WTC11 (cell line): ENCODE results near the gene KCNH3. TPM values are rescaled to one million over a fixed set of nuclear protein-coding genes. Genes with fewer than 3 reads are reported as not detected.
"Not testable (repeated sequence)": the region's sequence is repeated elsewhere in the genome, so short reads cannot be mapped to it uniquely, and the experiment has no call there.

Experiments used
- ATAC-seq: fragments of 200-7000 bp; cut with Tn5 transposase; 2 replicates; pipeline ENCODE4 v1.10.0; 2021; ENCODE audit warnings: mild to moderate bottlenecking, moderate library complexity
- CTCF ChIA-PET: fragments of 300-600 bp; sonication (Branson Sonifier 250); formaldehyde crosslinking; loops from one replicate; lab custom pipeline; 2021; ENCODE audit warnings: antibody characterized with exemption; lab: Charles Lee
- POLR2A ChIA-PET: fragments of 350-600 bp; sonication (Branson Sonifier 250); formaldehyde crosslinking; loops from one replicate; lab custom pipeline; 2021; ENCODE audit warnings: antibody characterized with exemption; lab: Charles Lee
- DNase-seq: peaks from one replicate; pipeline ENCODE4 v3.0.0; 2021; ENCODE audit warnings: low spot score
- H3K27ac Mint-ChIP-seq: 2 replicates; pipeline ENCODE4 v1.8.0; 2021; ENCODE audit warnings: mixed read lengths
- H3K27me3 Mint-ChIP-seq: 2 replicates; pipeline ENCODE4 v1.8.0; 2021; ENCODE audit warnings: low read depth, mild to moderate bottlenecking, moderate library complexity, mixed read lengths
- H3K36me3 Mint-ChIP-seq: 2 replicates; pipeline ENCODE4 v1.8.0; 2021; ENCODE audit warnings: mixed read lengths
- H3K4me1 Mint-ChIP-seq: 2 replicates; pipeline ENCODE4 v1.8.0; 2022; ENCODE audit warnings: mixed read lengths
- H3K4me3 Mint-ChIP-seq: 2 replicates; pipeline ENCODE4 v1.8.0; 2021; ENCODE audit warnings: mild to moderate bottlenecking, moderate library complexity, mixed read lengths
- H3K9me3 Mint-ChIP-seq: 2 replicates; pipeline ENCODE4 v1.8.0; 2021; ENCODE audit warnings: mixed read lengths
- CREM ChIP-seq: sonication (generic); formaldehyde crosslinking; IDR thresholded peaks from 2 replicates; pipeline ENCODE4 v1.8.1; 2022; ENCODE audit warnings: mild to moderate bottlenecking, missing genetic modification reagents, moderate library complexity
- E2F1 ChIP-seq: sonication (generic); formaldehyde crosslinking; IDR thresholded peaks from 2 replicates; pipeline ENCODE4 v1.8.0; 2022; ENCODE audit warnings: mild to moderate bottlenecking, missing genetic modification reagents
- E2F5 ChIP-seq: sonication (generic); formaldehyde crosslinking; IDR thresholded peaks from 2 replicates; pipeline ENCODE4 v1.8.1; 2022; ENCODE audit warnings: mild to moderate bottlenecking, moderate library complexity, missing genetic modification reagents
- ELF4 ChIP-seq: sonication (generic); formaldehyde crosslinking; IDR thresholded peaks from 2 replicates; pipeline ENCODE4 v1.8.1; 2022; ENCODE audit warnings: low read depth, mild to moderate bottlenecking, moderate library complexity, missing genetic modification reagents
- MYBL2 ChIP-seq: sonication (generic); formaldehyde crosslinking; IDR thresholded peaks from 2 replicates; pipeline ENCODE4 v1.8.1; 2023; ENCODE audit warnings: mild to moderate bottlenecking, moderate library complexity, missing genetic modification reagents
- NR2C2 ChIP-seq: sonication (generic); formaldehyde crosslinking; IDR thresholded peaks from 2 replicates; pipeline ENCODE4 v1.8.0; 2022; ENCODE audit warnings: mild to moderate bottlenecking, missing genetic modification reagents
- PRDM15 ChIP-seq: sonication (generic); formaldehyde crosslinking; IDR thresholded peaks from 2 replicates; pipeline ENCODE4 v1.8.0; 2022; ENCODE audit warnings: missing genetic modification reagents
- SMAD3 ChIP-seq: sonication (generic); formaldehyde crosslinking; IDR thresholded peaks from 2 replicates; pipeline ENCODE4 v1.8.0; 2022; ENCODE audit warnings: missing genetic modification reagents, mild to moderate bottlenecking, borderline replicate concordance
- SOX15 ChIP-seq: fragments of 250-450 bp; sonication (Bioruptor Pico); IDR thresholded peaks from 2 replicates; pipeline ENCODE4 v1.9.0; 2021; ENCODE audit warnings: mild to moderate bottlenecking
- TEAD4 ChIP-seq: sonication (generic); formaldehyde crosslinking; IDR thresholded peaks from 2 replicates; pipeline ENCODE4 v1.8.0; 2022; ENCODE audit warnings: mild to moderate bottlenecking, missing genetic modification reagents
- ZBTB43 ChIP-seq: sonication (generic); formaldehyde crosslinking; IDR thresholded peaks from 2 replicates; pipeline ENCODE4 v1.8.1; 2023; ENCODE audit warnings: mild to moderate bottlenecking, missing genetic modification reagents
- ZNF121 ChIP-seq: sonication (generic); formaldehyde crosslinking; IDR thresholded peaks from 2 replicates; pipeline ENCODE4 v1.8.0; 2023; ENCODE audit warnings: missing genetic modification reagents
- total RNA-seq: library from RNA; stranded (reverse); gene quantifications from 3 replicates; pipeline ENCODE4 v1.2.3, GENCODE V29; 2021

The KCNH3 gene
- total RNA-seq, 1 experiment from 2014 or later: 0.44 TPM

DNA sequence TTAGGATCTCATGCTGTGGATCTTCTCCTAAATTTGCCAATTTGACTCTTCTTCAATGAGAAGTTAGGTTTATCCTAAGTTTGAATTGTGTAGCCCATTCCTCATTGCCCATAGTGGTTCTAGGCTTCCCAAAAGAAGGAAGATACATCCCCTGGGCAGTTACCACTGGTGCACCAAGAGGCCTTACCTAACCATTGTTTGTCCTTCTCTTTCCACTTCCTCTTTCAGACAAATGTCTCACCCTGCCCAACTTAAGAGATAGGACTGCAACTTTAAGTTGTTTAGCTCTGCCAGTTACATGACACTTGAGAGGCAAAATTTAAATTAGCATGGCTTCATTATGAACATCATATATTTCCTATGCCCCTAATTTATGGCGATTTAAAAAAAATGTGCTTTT, 9.4 kb upstream of the KCNH3 start (continued):
- no peak for TF ChIP-seq NR2C2 (CRISPR knock-in tag)
- no peak for TF ChIP-seq E2F1
- no peak for TF ChIP-seq SOX15 (CRISPR knock-in tag)
- no peak for TF ChIP-seq PRDM15 (CRISPR knock-in tag)

DNA sequence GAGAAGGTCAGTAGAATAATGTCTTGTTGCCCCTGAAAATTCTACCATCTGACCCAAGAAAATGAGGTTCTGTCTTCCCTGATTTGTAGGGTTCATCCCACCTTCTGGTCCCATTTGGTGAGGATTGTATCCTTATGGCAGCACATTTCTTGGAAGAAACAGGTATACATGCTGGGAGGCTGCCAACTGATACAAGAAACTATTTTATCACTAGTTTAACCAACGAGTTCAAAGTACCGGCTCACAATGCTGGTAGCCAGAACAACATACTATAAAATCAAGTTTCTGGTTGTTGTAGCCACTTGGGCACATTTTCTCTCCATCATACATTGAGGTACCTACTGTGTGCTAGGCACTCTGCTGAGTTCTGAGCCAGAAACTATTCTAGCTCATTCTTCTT, 7.1 kb upstream of the KCNH3 start:
- TF ChIP-seq E2F5 (CRISPR knock-in tag) (no peak), CREM (CRISPR knock-in tag) (no peak), TEAD4 (CRISPR knock-in tag) (no peak)
- Mint-ChIP-seq H3K27me3 (peaks cover 26% of the 10 kb centered on the region), H3K36me3 (peaks cover 6% of the 10 kb centered on the region), H3K9me3 (no peaks in the 10 kb centered on the region), H3K4me3 (no peak overlapping the region), H3K27ac (no peak overlapping the region), H3K4me1 (peaks cover 11% of the 10 kb centered on the region)
- ChIA-PET CTCF (interaction anchor here (1.4 to 1.9 kb wide), 2 partner anchors 22 to 184 kb away, joined by 6 to 8 read pairs; no protein-coding TSS in a partner anchor), POLR2A (interaction anchor here (0.6 kb wide), 1 partner anchor 175 kb away, joined by 4 read pairs; no protein-coding TSS in a partner anchor)
- no peak for ATAC-seq
- DNase-seq: no peak

- ATAC-seq (no peak), DNase-seq (no peak)
- Mint-ChIP-seq H3K9me3 (no peaks in the 10 kb centered on the region), H3K27me3 (peaks cover 42% of the 10 kb centered on the region), H3K4me1 (peaks cover 15% of the 10 kb centered on the region), H3K4me3 (no peak overlapping the region), H3K27ac (no peak overlapping the region), H3K36me3 (peaks cover 5% of the 10 kb centered on the region)
- TF ChIP-seq SMAD3 (CRISPR knock-in tag) (no peak), MYBL2 (CRISPR knock-in tag) (no peak), ELF4 (CRISPR knock-in tag) (no peak), ZNF121 (CRISPR knock-in tag) (no peak), PRDM15 (CRISPR knock-in tag) (no peak), CREM (CRISPR knock-in tag) (no peak), ZBTB43 (CRISPR knock-in tag) (no peak)
- ChIA-PET POLR2A (no interaction called here), CTCF (interaction anchor here (0.6 to 3.6 kb wide), 5 partner anchors 19 to 186 kb away, joined by 3 to 9 read pairs (median 6); no protein-coding TSS in a partner anchor)
Observed at GRCh38 chr12:49533331-49533730, 5.5 kb upstream of the KCNH3 start.

- H3K27me3 Mint-ChIP-seq: peaks cover 46% of the 10 kb centered on the region
- POLR2A ChIA-PET, DNase-seq, ATAC-seq, H3K9me3 Mint-ChIP-seq, H3K4me3 Mint-ChIP-seq, H3K27ac Mint-ChIP-seq, H3K36me3 Mint-ChIP-seq: not testable (repeated sequence)
- CTCF ChIA-PET: interaction anchor here (1.0 to 3.6 kb wide), 5 partner anchors 19 to 203 kb away, joined by 3 to 16 read pairs (median 4); no protein-coding TSS in a partner anchor
- peaks cover 15% of the 10 kb centered on the region for H3K4me1 Mint-ChIP-seq
Observed at GRCh38 chr12:49534122-49534521, 4.7 kb upstream of the KCNH3 start.
